ENCODE results near the gene UNK. TPM values are rescaled to one million over a fixed set of nuclear protein-coding genes. Genes with fewer than 3 reads are reported as not detected.

The UNK gene
- total and polyA plus RNA-seq, 2 donors (not counting 3 experiments of a cell fraction or from before 2014, with no cell fraction given) = 18.0 to 23.2 TPM

DNA sequence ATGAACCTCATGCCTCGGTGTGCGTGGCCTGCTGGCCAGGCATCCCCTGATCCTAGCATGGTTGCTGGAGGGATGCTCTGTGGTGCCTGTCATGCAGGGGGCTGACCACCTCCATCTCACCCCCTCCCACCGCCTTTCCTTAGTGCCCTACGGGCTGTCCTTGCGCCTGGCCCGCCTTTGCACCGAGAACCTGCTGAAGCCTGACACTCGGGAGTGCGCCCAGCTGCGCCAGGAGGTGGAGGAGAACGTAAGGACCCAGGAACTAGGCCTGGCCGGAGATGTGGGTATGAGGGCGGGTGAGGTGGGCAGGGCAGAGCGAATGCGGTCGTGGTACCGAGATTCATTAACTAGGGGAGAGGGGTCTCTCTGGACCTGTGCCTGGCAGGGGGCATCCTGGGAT is 44.4 kb upstream of the UNK start:
- intact Hi-C loops (cut with micrococcal nuclease) (no loop called here), dilution Hi-C loops (cut with MboI; ENCODE audit: extremely low pct_ligation_motif_present, low sequenced_read_pairs) (no loop called here)
- ChIA-PET CTCF (interaction anchor here (0.7 to 12.2 kb wide), 4 partner anchors 7 to 107 kb away, joined by 3 to 653 read pairs (median 34); partner anchors contain the start of gene SMIM5), POLR2A (no interaction called here)
- Histone ChIP-seq H4K20me1 (replicated peaks; ENCODE audit: control insufficient read depth, extremely low read depth, insufficient read depth, low read length) (no peaks in the 10 kb centered on the region), H3K79me2 (ENCODE audit: control insufficient read depth, insufficient read depth, low read length) (no peaks in the 10 kb centered on the region), H3K27me3 (ENCODE audit: control insufficient read depth in 2 of 2, insufficient read depth in 2 of 2, low read length in 2 of 2) (no peaks in the 10 kb centered on the region), H3K9ac (replicated peaks; ENCODE audit: extremely low read depth, insufficient read depth, low read length) (no peak overlapping the region), H3K9me1 (replicated peaks; ENCODE audit: control insufficient read depth, extremely low read depth, insufficient read depth, low read length) (no peaks in the 10 kb centered on the region), H3K36me3 (ENCODE audit: control insufficient read depth in 2 of 2, extremely low read depth in 1 of 2, insufficient read depth in 2 of 2, low read length in 2 of 2) (no peaks in the 10 kb centered on the region), H3K4me3 (replicated peaks in 1 of 3; ENCODE audit: insufficient read depth in 1 of 3, low read depth in 1 of 3, low read length in 3 of 3) (no peak overlapping the region), H3K4me2 (ENCODE audit: insufficient read depth, low read length) (no peak overlapping the region), H2AFZ (ENCODE audit: low read depth, low read length) (no peak overlapping the region), H3K4me1 (ENCODE audit: control insufficient read depth, extremely low read depth, insufficient read depth, low read length) (no peaks in the 10 kb centered on the region), H3K9me3 (replicated peaks; ENCODE audit: control insufficient read depth, insufficient read depth, low read length) (no peaks in the 10 kb centered on the region), H3K27ac (ENCODE audit: insufficient read depth, low read depth, low read length) (no peak overlapping the region)
- BruUV-seq (replicated peaks) = no TSS peak
- FAIRE-seq = no peak
- TF ChIP-seq MYC (IDR thresholded peaks at IDR 0.05; ENCODE audit: low read depth, low read length) (no peak), POLR2AphosphoS5 (IDR thresholded peaks at IDR 0.05; ENCODE audit: insufficient read depth, low read depth, low read length) (no peak)
- TF ChIP-seq, protein P1, sequence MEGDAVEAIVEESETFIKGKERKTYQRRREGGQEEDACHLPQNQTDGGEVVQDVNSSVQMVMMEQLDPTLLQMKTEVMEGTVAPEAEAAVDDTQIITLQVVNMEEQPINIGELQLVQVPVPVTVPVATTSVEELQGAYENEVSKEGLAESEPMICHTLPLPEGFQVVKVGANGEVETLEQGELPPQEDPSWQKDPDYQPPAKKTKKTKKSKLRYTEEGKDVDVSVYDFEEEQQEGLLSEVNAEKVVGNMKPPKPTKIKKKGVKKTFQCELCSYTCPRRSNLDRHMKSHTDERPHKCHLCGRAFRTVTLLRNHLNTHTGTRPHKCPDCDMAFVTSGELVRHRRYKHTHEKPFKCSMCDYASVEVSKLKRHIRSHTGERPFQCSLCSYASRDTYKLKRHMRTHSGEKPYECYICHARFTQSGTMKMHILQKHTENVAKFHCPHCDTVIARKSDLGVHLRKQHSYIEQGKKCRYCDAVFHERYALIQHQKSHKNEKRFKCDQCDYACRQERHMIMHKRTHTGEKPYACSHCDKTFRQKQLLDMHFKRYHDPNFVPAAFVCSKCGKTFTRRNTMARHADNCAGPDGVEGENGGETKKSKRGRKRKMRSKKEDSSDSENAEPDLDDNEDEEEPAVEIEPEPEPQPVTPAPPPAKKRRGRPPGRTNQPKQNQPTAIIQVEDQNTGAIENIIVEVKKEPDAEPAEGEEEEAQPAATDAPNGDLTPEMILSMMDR (IDR thresholded peaks at IDR 0.05; ENCODE audit: extremely low read depth in 1 of 2, insufficient read depth in 1 of 2, low read depth in 1 of 2, low read length in 2 of 2) = no peak
- DNase-seq (ENCODE audit: low read depth, low spot score) = no peak

DNA sequence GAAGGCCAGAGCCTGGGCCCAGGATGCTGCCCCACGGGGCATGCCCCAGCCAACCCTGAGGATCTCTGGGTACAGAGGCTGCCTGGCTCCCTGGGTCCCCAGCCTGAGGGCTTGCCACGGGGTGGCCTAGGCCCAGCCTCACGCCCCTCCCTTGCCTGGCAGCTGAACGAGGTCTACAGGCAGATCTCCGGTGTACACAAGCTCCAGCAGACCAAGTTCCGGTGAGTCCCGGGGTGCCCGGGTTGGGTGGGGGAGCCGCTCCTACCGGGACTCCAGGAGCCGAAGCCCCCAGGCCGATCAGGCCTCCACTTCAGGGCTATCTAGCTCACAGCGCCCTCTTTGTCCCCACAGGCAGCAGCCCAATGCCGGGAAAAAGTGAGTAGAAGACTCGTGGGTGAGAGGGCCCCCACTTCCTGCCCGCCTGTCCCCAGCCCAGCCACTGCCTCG is 44.0 kb upstream of the UNK start:
- Histone ChIP-seq H4K20me1 (replicated peaks; ENCODE audit: control insufficient read depth, extremely low read depth, insufficient read depth, low read length) (no peaks in the 10 kb centered on the region), H3K27ac (ENCODE audit: insufficient read depth, low read depth, low read length) (no peak overlapping the region), H3K4me1 (ENCODE audit: control insufficient read depth, extremely low read depth, insufficient read depth, low read length) (no peaks in the 10 kb centered on the region), H3K9me3 (replicated peaks; ENCODE audit: control insufficient read depth, insufficient read depth, low read length) (no peaks in the 10 kb centered on the region), H3K79me2 (ENCODE audit: control insufficient read depth, insufficient read depth, low read length) (no peaks in the 10 kb centered on the region), H3K27me3 (ENCODE audit: control insufficient read depth in 2 of 2, insufficient read depth in 2 of 2, low read length in 2 of 2) (no peaks in the 10 kb centered on the region), H3K4me3 (replicated peaks in 1 of 3; ENCODE audit: insufficient read depth in 1 of 3, low read depth in 1 of 3, low read length in 3 of 3) (no peak overlapping the region), H3K36me3 (ENCODE audit: control insufficient read depth in 2 of 2, extremely low read depth in 1 of 2, insufficient read depth in 2 of 2, low read length in 2 of 2) (no peaks in the 10 kb centered on the region), H2AFZ (ENCODE audit: low read depth, low read length) (no peak overlapping the region), H3K4me2 (ENCODE audit: insufficient read depth, low read length) (no peak overlapping the region), H3K9ac (replicated peaks; ENCODE audit: extremely low read depth, insufficient read depth, low read length) (no peak overlapping the region), H3K9me1 (replicated peaks; ENCODE audit: control insufficient read depth, extremely low read depth, insufficient read depth, low read length) (no peaks in the 10 kb centered on the region)
- no peak for FAIRE-seq
- no TSS peak for BruUV-seq (replicated peaks)
- ChIA-PET POLR2A (no interaction called here), CTCF (interaction anchor here (0.7 to 12.2 kb wide), 3 partner anchors 9 to 107 kb away, joined by 3 to 653 read pairs (median 34); partner anchors contain the start of gene SMIM5)
- no peak for DNase-seq (ENCODE audit: low read depth, low spot score)
- intact Hi-C loops (cut with micrococcal nuclease) (no loop called here), dilution Hi-C loops (cut with MboI; ENCODE audit: extremely low pct_ligation_motif_present, low sequenced_read_pairs) (no loop called here)
- TF ChIP-seq JUN (IDR thresholded peaks at IDR 0.05; ENCODE audit: borderline replicate concordance, insufficient read depth, insufficient read length, low read depth) = no peak
- TF ChIP-seq, protein P1 (IDR thresholded peaks at IDR 0.05; ENCODE audit: extremely low read depth in 1 of 2, insufficient read depth in 1 of 2, low read depth in 1 of 2, low read length in 2 of 2) = no peak
- no peak for TF ChIP-seq MYC (IDR thresholded peaks at IDR 0.05; ENCODE audit: low read depth, low read length)
- TF ChIP-seq, protein P2, sequence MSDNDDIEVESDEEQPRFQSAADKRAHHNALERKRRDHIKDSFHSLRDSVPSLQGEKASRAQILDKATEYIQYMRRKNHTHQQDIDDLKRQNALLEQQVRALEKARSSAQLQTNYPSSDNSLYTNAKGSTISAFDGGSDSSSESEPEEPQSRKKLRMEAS (IDR thresholded peaks at IDR 0.05; ENCODE audit: insufficient read depth, insufficient read length) = no peak
- no peak for TF ChIP-seq FOS (IDR thresholded peaks at IDR 0.05; ENCODE audit: borderline replicate concordance, insufficient read depth, low read length)
- no peak for TF ChIP-seq GATA2 (IDR thresholded peaks at IDR 0.05; ENCODE audit: insufficient read depth, insufficient read length, low read depth, low read length)
- TF ChIP-seq EZH2 (IDR thresholded peaks at IDR 0.05; ENCODE audit: borderline replicate concordance, low read depth, low read length, severe bottlenecking) = no peak
- TF ChIP-seq POLR2AphosphoS5 (IDR thresholded peaks at IDR 0.05; ENCODE audit: insufficient read depth, low read depth, low read length) = no peak
- TF ChIP-seq POLR2A (IDR thresholded peaks at IDR 0.05; ENCODE audit: low read depth, low read length) = no peak
